ENCODE results near the gene FREM2.

The FREM2 gene

GRCh38 chr13:38784036-38784880 lies 97.4 kb downstream of the FREM2 start:
- Histone ChIP-seq H3K36me3 (ENCODE audit: low read length) (no peaks in the 10 kb centered on the region), H3K27ac (ENCODE audit: low read depth, low read length) (no peak overlapping the region), H3F3A (ENCODE audit: insufficient read depth) (no peaks in the 10 kb centered on the region), H3K9me2 (replicated peaks; ENCODE audit: insufficient read depth, low read length) (no peaks in the 10 kb centered on the region), H3K4me3 (ENCODE audit: insufficient read depth, low read length, poor library complexity, severe bottlenecking) (no peak overlapping the region), H3K27me3 (ENCODE audit: low read length) (no peaks in the 10 kb centered on the region), H2AFZ (ENCODE audit: low read depth, low read length, severe bottlenecking) (no peak overlapping the region), H3K4me2 (ENCODE audit: low read depth, low read length, poor library complexity, severe bottlenecking) (no peak overlapping the region), H3K9me3 (ENCODE audit: insufficient read depth, low read length) (no peaks in the 10 kb centered on the region), H4K20me1 (ENCODE audit: low read depth, low read length) (no peaks in the 10 kb centered on the region), H3K79me2 (ENCODE audit: insufficient read depth, low read length) (no peaks in the 10 kb centered on the region), H3K9ac (ENCODE audit: low read length) (no peak overlapping the region)
- no peak for TF ChIP-seq EZH2phosphoT487 (conservative IDR thresholded peaks at IDR 0.05; ENCODE audit: low read length)
- no peak for TF ChIP-seq CTCF (IDR thresholded peaks at IDR 0.05; ENCODE audit: insufficient read depth, low read length, poor library complexity, severe bottlenecking)

GRCh38 chr13:38785042-38785441 lies 98.2 kb downstream of the FREM2 start:
- no peaks in the 10 kb centered on the region for H3K79me2 ChIP-seq (ENCODE audit: insufficient read depth, low read length)
- no peaks in the 10 kb centered on the region for H3K27me3 ChIP-seq (ENCODE audit: low read length)
- H3K4me2 ChIP-seq (ENCODE audit: low read depth, low read length, poor library complexity, severe bottlenecking), result no peak overlapping the region
- no peak overlapping the region for H2AFZ ChIP-seq (ENCODE audit: low read depth, low read length, severe bottlenecking)
- no peak overlapping the region for H3K9ac ChIP-seq (ENCODE audit: low read length)
- H4K20me1 ChIP-seq (ENCODE audit: low read depth, low read length), result no peaks in the 10 kb centered on the region
- no peaks in the 10 kb centered on the region for H3F3A ChIP-seq (ENCODE audit: insufficient read depth)
- H3K36me3 ChIP-seq (ENCODE audit: low read length), result no peaks in the 10 kb centered on the region
- H3K4me3 ChIP-seq (ENCODE audit: insufficient read depth, low read length, poor library complexity, severe bottlenecking), result no peak overlapping the region
- TF ChIP-seq CTCF (IDR thresholded peaks at IDR 0.05; ENCODE audit: insufficient read depth, low read length, poor library complexity, severe bottlenecking) (no peak), EZH2phosphoT487 (conservative IDR thresholded peaks at IDR 0.05; ENCODE audit: low read length) (no peak)
- no peaks in the 10 kb centered on the region for H3K9me2 ChIP-seq (replicated peaks; ENCODE audit: insufficient read depth, low read length)
- no peaks in the 10 kb centered on the region for H3K9me3 ChIP-seq (ENCODE audit: insufficient read depth, low read length)
- no peak overlapping the region for H3K27ac ChIP-seq (ENCODE audit: low read depth, low read length)

- no peaks in the 10 kb centered on the region for H3K79me2 ChIP-seq (ENCODE audit: insufficient read depth, low read length)
- H4K20me1 ChIP-seq (ENCODE audit: low read depth, low read length), result no peaks in the 10 kb centered on the region
- H3K27ac ChIP-seq (ENCODE audit: low read depth, low read length), result no peak overlapping the region
- no peak overlapping the region for H3K4me3 ChIP-seq (ENCODE audit: insufficient read depth, low read length, poor library complexity, severe bottlenecking)
- no peaks in the 10 kb centered on the region for H3K27me3 ChIP-seq (ENCODE audit: low read length)
- H3K9ac ChIP-seq (ENCODE audit: low read length), result no peak overlapping the region
- no peaks in the 10 kb centered on the region for H3K9me2 ChIP-seq (replicated peaks; ENCODE audit: insufficient read depth, low read length)
- no peak overlapping the region for H3K4me2 ChIP-seq (ENCODE audit: low read depth, low read length, poor library complexity, severe bottlenecking)
- H3K36me3 ChIP-seq (ENCODE audit: low read length), result no peaks in the 10 kb centered on the region
- H2AFZ ChIP-seq (ENCODE audit: low read depth, low read length, severe bottlenecking), result no peak overlapping the region
- no peaks in the 10 kb centered on the region for H3K9me3 ChIP-seq (ENCODE audit: insufficient read depth, low read length)
- no peaks in the 10 kb centered on the region for H3F3A ChIP-seq (ENCODE audit: insufficient read depth)
- TF ChIP-seq EZH2phosphoT487 (conservative IDR thresholded peaks at IDR 0.05; ENCODE audit: low read length) (no peak), CTCF (IDR thresholded peaks at IDR 0.05; ENCODE audit: insufficient read depth, low read length, poor library complexity, severe bottlenecking) (no peak)
These were observed 98.6 kb downstream of the FREM2 start for GRCh38 chr13:38785490-38785889.
